GM12873 (cell line): Measurements from ENCODE around the gene PNMT.

Experiments
- CTCF ChIP-seq: IDR thresholded peaks from 2 replicates; pipeline ENCODE4 v1.5.1; 2012; ENCODE audit warnings: low read depth, mild to moderate bottlenecking, moderate library complexity, low read length, control low read depth; ENCODE audit not compliant: insufficient read depth; ENCODE audit errors: missing control alignments

PNMT gene

DNA sequence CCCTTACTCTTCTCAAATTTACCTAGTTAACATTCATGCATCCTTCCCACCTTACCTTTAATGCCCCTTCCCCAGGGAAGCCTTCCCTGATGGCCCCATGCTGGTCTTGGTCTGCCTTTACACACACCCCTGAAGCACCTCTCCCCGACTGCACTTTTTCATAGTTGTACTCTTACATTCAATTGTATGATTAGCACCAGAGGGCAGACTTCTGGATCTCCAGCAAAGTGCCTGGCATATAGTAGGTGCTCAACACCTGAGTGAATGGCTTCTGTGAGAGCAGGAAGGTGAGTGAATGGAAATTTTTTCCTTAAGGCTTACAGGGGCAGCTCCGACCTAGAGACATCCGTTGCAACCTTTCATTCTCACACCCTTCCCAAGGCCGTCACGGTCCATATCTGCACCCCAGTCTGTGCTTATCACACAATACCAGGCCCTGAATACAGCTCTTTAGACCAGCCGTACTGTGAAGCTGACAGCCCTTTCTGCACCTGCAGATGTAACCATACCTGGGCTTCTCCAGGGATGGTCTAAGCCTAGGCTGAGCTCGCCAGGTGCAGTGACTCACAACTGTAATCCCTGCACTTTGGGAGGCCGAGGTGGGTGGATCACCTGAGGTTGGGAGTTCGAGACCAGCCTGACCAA lies 15.2 kb downstream of the PNMT start:
- TF ChIP-seq CTCF, result no peak

GRCh38 chr17:39684369-39685192 lies 16.3 kb downstream of the PNMT start:
- no peak for TF ChIP-seq CTCF

DNA sequence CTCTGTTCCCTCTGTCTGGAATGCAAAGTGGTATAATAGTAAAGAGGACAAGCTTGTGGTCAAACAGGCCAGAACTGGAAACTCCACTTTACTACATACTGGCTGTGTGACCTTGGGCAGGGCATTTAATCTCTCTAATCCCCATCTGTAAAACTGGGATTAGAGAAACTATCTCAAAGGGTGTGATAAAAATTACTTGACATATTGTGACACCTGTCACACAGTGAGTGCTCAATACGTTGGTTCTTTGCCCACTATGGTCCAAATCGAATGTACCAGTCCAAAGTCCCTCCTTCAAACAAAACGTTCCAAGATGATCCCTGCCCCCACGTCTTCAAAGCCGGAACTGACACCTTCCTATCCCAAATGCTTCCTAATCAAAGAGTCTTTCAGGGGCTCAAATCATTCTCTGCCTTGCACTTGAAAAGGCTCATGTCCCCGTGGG lies 18.9 kb downstream of the PNMT start:
- no peak for TF ChIP-seq CTCF

GRCh38 chr17:39687546-39688474 lies 19.6 kb downstream of the PNMT start, which contains the start of gene PGAP3:
Gene PGAP3 (minus strand): TSS chr17:39688057. CDS start chr17:39688014, 43 bp downstream.
- TF ChIP-seq CTCF, result no peak

- TF ChIP-seq CTCF, result no peak
Measured at GRCh38 chr17:39688475-39688835, 20.2 kb downstream of the PNMT start.

- TF ChIP-seq CTCF, result no peak
Measured at GRCh38 chr17:39688945-39689344, 20.7 kb downstream of the PNMT start.
